ENCODE data around the gene TDRKH.
"Not testable (repeated sequence)": the region's sequence is repeated elsewhere in the genome, so short reads cannot be mapped to it uniquely, and the experiment has no call there.

DNA sequence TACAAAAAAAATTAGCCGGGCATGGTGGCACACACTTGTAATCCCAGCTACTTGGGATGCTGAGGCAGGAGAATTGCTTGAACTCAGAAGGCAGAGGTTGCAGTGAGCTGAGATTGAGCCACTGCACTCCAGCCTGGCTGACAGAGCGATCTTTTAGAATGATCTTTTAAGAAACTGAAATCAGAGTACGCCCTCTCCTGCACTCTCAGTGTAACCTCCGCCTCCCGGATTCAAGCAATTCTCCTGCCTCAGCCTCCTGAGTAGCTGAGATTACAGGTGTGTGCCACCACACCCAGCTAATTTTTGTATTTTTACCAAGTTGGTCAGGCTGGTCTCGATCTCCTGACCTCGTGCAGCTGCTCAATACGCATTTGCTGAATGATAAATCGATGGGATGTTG lies 56.3 kb downstream of the TDRKH start:
- TF ChIP-seq, protein P1, sequence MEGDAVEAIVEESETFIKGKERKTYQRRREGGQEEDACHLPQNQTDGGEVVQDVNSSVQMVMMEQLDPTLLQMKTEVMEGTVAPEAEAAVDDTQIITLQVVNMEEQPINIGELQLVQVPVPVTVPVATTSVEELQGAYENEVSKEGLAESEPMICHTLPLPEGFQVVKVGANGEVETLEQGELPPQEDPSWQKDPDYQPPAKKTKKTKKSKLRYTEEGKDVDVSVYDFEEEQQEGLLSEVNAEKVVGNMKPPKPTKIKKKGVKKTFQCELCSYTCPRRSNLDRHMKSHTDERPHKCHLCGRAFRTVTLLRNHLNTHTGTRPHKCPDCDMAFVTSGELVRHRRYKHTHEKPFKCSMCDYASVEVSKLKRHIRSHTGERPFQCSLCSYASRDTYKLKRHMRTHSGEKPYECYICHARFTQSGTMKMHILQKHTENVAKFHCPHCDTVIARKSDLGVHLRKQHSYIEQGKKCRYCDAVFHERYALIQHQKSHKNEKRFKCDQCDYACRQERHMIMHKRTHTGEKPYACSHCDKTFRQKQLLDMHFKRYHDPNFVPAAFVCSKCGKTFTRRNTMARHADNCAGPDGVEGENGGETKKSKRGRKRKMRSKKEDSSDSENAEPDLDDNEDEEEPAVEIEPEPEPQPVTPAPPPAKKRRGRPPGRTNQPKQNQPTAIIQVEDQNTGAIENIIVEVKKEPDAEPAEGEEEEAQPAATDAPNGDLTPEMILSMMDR (conservative IDR thresholded peaks at IDR 0.05): not testable (repeated sequence)
- TF ChIP-seq ZFX (IDR thresholded peaks at IDR 0.05): not testable (repeated sequence)
